GM12891 (cell line): ENCODE results near the gene FAM185A.
A peak's percentile ranks its signal among the peaks of the same experiment; 100 is the strongest.
"Not testable (repeated sequence)": the region's sequence is repeated elsewhere in the genome, so short reads cannot be mapped to it uniquely, and the experiment has no call there.

ENCODE experiments used
- DNase-seq: peaks from one replicate; pipeline ENCODE4 v3.0.0; 2011; ENCODE audit warnings: low spot score; ENCODE audit not compliant: insufficient read length
- FAIRE-seq: peaks from 2 replicates; lab custom pipeline; 2011; peaks lifted over from hg19 to GRCh38; lab: Jason Lieb, UNC
- PAX5 ChIP-seq: IDR thresholded peaks from 2 replicates; pipeline ENCODE4 v1.6.1; 2011; ENCODE audit warnings: low read length, moderate library complexity, mild to moderate bottlenecking; ENCODE audit not compliant: insufficient read depth, severe bottlenecking
- POLR2A ChIP-seq: IDR thresholded peaks from 2 replicates; pipeline ENCODE4 v1.6.1; 2011; ENCODE audit warnings: low read depth, low read length, control low read depth
- POLR2AphosphoS5 ChIP-seq: IDR thresholded peaks from 2 replicates; pipeline ENCODE4 v1.6.1; 2011; ENCODE audit warnings: low read depth, low read length, control low read depth
- POU2F2 ChIP-seq: IDR thresholded peaks from 2 replicates; pipeline ENCODE4 v1.6.1; 2011; ENCODE audit warnings: low read depth, mild to moderate bottlenecking, control low read depth, low read length, moderate library complexity
- SPI1 ChIP-seq: IDR thresholded peaks from 2 replicates; pipeline ENCODE4 v1.6.1; 2011; ENCODE audit warnings: low read depth, low read length, control low read depth
- TAF1 ChIP-seq: IDR thresholded peaks from 2 replicates; pipeline ENCODE4 v1.6.1; 2011; ENCODE audit warnings: low read depth, low read length, control low read depth

The FAM185A gene

GRCh38 chr7:102763295-102763905, 14.6 kb downstream of the FAM185A start:
- DNase-seq: not testable (repeated sequence)
- peak; percentile 54 for FAIRE-seq

GRCh38 chr7:102769657-102770192, 20.9 kb downstream of the FAM185A start:
- FAIRE-seq, DNase-seq: not testable (repeated sequence)

DNA sequence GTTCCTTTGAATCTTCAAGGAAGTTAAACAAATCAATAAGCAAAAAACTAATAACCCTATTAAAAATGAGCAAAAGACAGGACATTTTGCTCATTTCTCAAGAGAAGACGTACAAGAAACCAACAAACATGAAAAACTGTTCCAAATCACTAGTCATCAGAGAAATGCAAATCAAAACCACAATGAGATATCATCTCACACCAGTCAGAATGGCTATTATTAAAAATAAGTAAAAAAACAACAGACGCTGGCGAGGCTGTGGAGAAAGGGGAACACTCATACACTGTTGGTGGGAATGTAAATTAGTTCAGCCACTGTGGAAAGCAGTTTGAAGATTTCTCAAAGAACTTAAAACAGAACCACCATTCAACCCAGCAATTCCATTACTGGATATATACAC, 21.7 kb downstream of the FAM185A start:
- DNase-seq, FAIRE-seq: not testable (repeated sequence)

DNA sequence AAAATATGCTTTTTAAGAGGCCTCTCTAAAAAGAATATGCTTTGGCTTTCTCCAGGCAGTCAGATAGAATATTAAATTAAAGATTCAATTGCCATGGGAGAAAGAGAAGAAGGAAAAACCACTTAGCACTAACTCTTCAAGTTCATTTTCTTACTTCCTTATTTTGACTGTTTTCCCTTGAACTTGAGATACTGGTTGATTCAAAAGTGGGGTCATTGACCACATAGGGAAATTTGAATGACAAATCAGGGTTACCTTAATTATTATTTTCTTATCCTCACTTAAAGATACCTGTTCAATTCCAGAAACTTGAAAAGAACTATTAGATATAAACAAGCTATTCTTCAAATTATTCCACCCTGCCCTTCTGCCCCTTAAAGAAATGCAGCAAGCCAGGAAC, 27.4 kb downstream of the FAM185A start:
- DNase-seq, FAIRE-seq: not testable (repeated sequence)

GRCh38 chr7:102778663-102779062, 29.9 kb downstream of the FAM185A start:
- not testable (repeated sequence) for DNase-seq, FAIRE-seq

GRCh38 chr7:102780926-102781325, 32.1 kb downstream of the FAM185A start:
- not testable (repeated sequence) for DNase-seq, FAIRE-seq

- FAIRE-seq, DNase-seq: not testable (repeated sequence)
Observed at GRCh38 chr7:102788770-102789169, 40.0 kb downstream of the FAM185A start.

DNA sequence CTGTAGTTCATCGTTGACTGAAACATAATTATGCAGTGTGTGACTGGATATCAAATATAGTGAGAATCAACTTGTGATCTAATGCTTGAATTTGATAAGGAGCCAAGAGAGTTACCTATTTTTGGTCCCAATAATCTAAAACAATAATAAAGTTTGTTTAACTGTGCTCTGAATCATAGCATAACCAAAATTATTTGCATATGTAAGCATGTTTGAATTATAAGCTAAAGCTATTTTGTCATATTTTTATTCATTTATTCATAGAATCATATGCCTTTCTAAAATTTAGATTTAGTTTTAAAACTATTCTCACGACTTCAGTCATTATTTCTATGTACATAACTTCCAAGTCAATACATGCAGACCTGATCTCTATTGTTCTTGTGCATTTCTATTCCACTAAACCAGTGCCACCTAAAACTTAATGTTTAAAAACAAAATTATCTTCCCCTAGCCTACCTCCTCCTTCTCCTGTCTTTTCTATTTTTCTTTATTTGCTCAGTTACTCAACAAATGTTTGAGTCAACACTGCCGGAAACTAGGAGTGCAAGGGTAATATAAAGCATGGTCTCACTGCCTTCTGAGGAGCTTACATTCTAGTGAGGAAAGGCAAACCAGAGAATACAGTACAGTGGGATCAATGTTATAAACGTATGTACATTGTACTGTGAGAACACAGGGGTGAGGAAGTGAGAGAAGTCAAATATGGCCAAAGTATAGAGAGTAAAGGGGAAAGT, 41.7 kb downstream of the FAM185A start:
- DNase-seq: not testable (repeated sequence)
- peak; percentile 60 for FAIRE-seq

DNA sequence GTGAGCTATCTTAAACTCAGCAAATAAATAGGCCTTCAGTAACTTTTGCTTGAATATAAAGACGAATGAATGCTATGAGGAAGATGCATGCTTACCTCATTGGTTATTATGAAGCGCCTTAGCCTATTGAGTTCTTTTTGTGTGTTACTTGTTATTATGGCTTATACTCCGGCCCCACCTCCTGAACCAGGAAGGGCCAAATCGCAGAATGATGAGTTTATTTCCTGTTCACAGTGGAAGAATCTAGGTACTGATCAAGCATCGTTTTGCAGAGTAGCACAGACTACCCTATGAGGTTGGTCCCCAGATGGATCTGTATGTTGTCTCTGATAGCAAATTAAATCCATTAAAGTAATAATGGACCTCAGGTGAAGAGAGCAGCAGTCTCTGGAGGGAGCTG, 42.6 kb downstream of the FAM185A start:
- not testable (repeated sequence) for FAIRE-seq, DNase-seq

DNA sequence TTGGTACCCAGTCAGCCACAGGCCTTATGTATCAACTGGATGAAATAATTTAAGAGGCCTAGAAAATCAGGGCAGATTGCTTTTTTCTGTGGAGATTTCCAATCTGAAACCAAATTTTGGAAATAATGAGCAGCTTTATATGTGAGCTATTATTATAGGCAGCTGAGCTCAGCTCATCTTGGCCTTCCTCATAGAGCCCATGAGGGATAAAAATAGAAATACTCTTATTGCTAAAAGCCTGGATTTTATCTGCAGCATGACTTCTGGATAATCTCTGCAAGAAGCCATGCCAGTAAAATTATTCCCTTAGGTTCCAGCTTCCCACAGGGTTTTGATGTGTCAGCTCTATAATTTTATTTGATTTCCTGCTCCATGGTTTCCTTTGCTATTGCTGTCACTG, 43.0 kb downstream of the FAM185A start:
- FAIRE-seq, DNase-seq: not testable (repeated sequence)

GRCh38 chr7:102794567-102794966, 45.8 kb downstream of the FAM185A start:
- FAIRE-seq, DNase-seq: not testable (repeated sequence)

DNA sequence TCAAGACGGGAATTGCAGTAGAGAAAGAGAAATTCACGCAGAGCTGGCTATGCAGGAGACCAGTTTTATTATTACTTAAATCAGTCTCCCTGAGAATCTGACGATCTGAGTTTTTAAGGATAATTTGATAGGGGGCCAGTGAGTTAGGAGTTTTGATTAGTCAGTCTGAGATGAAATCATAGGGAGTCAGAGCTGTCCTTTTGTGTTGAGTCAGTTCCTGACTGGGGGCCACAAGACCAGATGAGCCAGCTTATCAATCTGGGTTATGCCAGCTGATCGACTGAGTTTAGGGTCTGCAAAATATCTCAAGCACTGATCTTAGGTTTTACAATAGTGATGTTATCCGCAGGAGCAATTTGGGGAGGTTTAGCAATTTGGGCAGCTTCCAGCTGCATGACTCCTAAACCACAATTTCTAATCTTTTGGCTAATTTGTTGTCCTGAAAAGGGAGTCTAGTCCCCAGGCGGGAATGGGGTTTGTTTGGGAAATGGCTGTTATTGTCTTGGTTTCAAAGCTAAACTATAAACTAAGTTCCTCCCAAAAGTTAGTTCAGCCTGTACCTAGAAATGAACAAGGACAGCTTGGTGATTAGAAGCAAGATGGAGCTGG, 47.3 kb downstream of the FAM185A start:
- DNase-seq, FAIRE-seq: not testable (repeated sequence)

DNA sequence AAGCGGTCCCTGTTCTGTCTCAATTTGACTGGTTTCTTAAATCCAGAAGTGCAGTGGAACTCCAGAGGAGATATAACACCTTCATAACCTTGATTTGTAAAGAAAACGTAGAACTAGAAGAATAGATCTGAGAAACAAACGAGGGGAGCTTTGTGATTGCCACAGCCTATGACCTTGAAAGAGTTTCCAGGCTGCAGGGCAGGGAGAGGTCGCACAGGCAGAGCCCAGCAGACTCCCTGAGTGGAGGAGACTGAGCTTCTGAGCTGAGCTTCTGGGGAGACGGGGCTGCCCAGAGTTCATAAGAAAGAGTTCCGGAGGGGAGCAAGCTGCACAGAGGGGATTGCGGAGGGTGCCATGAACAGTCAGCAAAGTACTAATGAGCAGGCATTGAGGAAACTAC, 57.8 kb downstream of the FAM185A start:
- TF ChIP-seq POLR2AphosphoS5 (no peak), PAX5 (no peak), POU2F2 (no peak), TAF1 (no peak), POLR2A (no peak)
- DNase-seq: no peak

GRCh38 chr7:102810916-102811315, 62.1 kb downstream of the FAM185A start:
- TF ChIP-seq POU2F2 (no peak), PAX5 (no peak), SPI1 (no peak), TAF1 (no peak), POLR2AphosphoS5 (no peak), POLR2A (no peak)
- DNase-seq (no peak), FAIRE-seq (no peak)

More for the DNA sequence above, 57.8 kb downstream of the FAM185A start:
- FAIRE-seq: no peak
